GM18511 (cell line): ENCODE measurements around the gene PAOX.
"Not testable (repeated sequence)": the region's sequence is repeated elsewhere in the genome, so short reads cannot be mapped to it uniquely, and the experiment has no call there.

Experiments used
- ATAC-seq: cut with Tn5 transposase; IDR thresholded peaks from one replicate; pipeline ENCODE4 v1.9.1; 2021; ENCODE audit warnings: mild to moderate bottlenecking, moderate library complexity; ENCODE audit not compliant: unreplicated experiment

Gene PAOX

GRCh38 chr10:133383551-133383950, 4.5 kb downstream of the PAOX start:
- no peak for ATAC-seq

DNA sequence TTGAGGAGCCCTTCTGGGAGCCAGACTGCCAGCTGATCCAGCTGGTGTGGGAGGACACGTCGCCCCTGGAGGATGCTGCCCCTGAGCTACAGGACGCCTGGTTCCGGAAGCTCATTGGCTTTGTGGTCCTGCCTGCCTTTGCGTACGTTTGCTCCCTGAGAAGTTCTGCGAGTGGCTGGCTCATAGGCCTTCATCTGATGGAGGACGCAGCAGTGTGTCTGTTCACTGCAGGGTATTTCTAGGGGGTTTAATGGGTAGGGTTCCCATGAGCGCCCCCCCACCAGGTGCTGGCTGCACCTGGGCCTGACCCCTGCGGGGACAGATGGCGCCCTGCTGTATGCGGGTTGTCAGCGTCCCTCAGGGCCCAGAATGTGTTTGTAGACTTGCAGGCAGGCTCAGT, 5.0 kb downstream of the PAOX start:
- ATAC-seq: no peak

DNA sequence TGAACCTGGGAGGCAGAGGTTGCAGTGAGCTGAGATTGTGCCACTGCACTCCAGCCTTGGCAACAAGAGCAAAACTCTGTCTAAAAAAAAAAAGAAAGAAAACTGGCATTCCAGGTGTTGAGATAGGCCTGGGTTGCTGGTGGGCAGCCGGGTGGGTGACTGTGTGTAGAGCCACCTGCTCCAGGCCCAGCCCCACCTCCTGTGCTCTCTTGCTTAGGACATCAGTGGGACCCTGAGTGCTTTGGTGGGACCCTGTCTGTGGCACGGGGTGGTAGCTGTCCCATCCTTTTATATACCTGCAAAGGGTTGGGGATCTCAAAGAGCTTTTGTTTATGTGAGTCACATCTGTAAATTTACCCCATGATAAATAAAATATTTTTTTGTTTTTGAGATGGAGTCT, 6.2 kb downstream of the PAOX start:
- no peak for ATAC-seq

DNA sequence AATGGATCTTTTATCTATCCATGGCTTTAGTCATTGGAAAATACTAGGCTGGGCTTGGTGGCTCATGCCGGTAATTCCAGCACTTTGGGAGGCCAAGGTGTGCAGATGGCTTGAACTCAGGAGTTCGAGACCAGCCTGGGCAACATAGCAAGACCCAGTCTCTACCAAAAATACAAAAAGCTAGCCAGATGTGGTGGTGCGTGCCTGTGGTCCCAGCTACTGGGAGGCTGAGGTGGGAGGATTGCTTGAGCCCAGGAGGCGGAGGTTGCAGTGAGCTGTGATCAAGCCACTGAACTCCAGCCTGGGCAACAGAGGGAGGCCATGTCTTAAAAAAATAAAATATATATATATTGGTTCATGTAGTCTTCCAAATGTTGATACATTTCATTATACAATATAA, 7.9 kb downstream of the PAOX start:
- not testable (repeated sequence) for ATAC-seq

- no peak for ATAC-seq
Observed at GRCh38 chr10:133388236-133388972, 9.3 kb downstream of the PAOX start.

GRCh38 chr10:133388973-133389818, 10.1 kb downstream of the PAOX start:
- ATAC-seq: peak; percentile 85

GRCh38 chr10:133390597-133391248, 11.7 kb downstream of the PAOX start:
- ATAC-seq: no peak

- no peak for ATAC-seq
Observed at GRCh38 chr10:133391249-133391635, 12.2 kb downstream of the PAOX start.

DNA sequence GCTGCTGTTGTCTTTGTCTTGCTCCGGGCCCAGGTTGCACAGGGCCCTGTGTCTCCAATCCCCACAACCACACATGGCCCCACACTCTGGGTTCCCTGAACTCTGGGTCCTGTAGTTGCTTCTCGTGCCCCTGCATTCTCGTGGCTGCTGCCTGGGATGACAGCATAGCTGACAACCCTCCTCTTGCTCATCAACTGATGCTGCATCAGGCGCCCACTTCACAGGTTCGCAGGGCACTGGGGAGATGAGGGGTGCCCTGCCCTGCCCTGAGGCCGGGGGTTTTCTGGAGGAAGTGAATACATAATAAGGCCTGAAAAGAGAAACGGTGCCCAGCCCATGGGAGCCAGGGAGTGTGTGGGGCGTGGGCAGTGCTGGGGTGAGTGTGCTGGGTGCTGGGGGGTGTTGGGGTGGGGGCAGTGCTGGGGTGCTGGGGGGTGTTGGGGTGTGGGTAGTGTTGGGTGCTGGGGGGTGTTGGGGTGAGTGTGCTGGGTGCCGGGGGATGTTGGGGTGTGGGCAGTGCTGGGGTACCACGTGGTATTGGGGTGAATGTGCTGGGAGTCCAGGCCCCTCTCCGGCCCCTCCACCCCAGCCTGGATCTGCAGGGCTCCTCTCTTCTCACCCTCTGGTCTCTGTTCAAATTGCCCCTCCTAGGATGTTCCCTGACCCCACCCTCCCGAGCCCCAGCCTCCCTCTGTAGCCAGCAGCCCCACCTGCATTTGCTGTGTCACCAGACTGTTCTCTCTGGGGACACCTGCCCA, 12.9 kb downstream of the PAOX start:
- ATAC-seq: no peak

GRCh38 chr10:133393401-133394063, 14.5 kb downstream of the PAOX start:
- no peak for ATAC-seq

- ATAC-seq: peak; percentile 64
Observed at GRCh38 chr10:133394064-133394663, 15.1 kb downstream of the PAOX start, which contains the start of gene MTG1. Gene MTG1 (plus strand): TSS chr10:133394157. CDS start chr10:133394221, 64 bp downstream.

DNA sequence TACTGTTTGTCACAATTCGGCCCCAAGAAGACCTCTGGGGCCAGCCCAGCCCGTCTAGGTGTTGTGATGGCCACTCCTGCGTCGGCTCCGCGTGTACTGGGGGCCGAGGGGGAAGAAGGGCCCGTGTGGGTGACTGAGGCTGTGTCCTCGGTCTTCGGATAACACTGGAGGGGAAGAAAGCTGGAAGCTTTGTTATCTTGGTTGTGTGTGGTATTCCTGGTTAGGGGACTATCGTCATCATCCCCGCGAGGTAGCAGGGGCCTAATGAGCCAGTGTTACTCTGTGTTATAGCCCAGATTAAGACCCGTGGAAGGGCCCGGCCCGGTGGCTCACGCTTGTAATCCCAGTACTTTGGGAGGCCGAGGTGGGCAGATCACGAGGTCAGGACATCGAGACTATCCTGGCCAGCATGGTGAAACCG, 15.7 kb downstream of the PAOX start:
- ATAC-seq: no peak

- ATAC-seq: no peak
Observed at GRCh38 chr10:133396035-133396624, 17.1 kb downstream of the PAOX start.

GRCh38 chr10:133397938-133398337, 18.9 kb downstream of the PAOX start:
- no peak for ATAC-seq

- ATAC-seq: no peak
Observed at GRCh38 chr10:133399123-133399601, 20.1 kb downstream of the PAOX start.

GRCh38 chr10:133400624-133401424, 21.8 kb downstream of the PAOX start:
- ATAC-seq: peak; percentile 85

DNA sequence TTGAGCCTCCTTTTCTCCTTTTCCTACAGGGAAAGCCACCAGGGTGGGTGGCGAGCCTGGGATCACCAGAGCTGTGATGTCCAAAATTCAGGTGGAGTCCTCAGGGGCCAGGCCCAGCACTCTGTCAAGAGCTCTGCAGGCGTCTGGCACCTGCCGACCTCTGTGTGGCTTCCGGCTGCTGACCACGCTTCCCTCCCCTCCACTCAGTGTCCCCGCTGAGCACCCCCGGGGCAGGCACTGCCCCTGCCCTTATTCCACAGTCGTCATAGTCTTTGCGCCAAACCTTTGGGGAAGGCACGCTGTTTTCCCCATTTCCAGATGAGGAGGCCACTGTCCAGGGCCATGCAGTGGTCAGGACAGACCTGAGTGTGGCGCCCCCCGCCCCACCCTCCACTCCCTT, 22.4 kb downstream of the PAOX start:
- no peak for ATAC-seq

- no peak for ATAC-seq
Observed at GRCh38 chr10:133401981-133402725, 23.1 kb downstream of the PAOX start.
